Neural cell (in vitro differentiated cells): ENCODE results near the gene CTU1. TPM values are rescaled to one million over a fixed set of nuclear protein-coding genes. Genes with fewer than 3 reads are reported as not detected.

Experiments used
- H2AFZ ChIP-seq: fragments of 200-600, 300-800 bp; sonication (generic), shearing (Covaris generic); 2 replicates; pipeline ENCODE4 v1.6.0; 2014; ENCODE audit warnings: low read depth, mild to moderate bottlenecking, antibody characterized with exemption, low read length, moderate library complexity
- H3F3A ChIP-seq: fragments of 200-600 bp; shearing (Covaris generic); 2 replicates; pipeline ENCODE4 v1.6.1; 2016; ENCODE audit warnings: mild to moderate bottlenecking, moderate library complexity, mixed read lengths, antibody characterized with exemption, low read length; ENCODE audit not compliant: insufficient read depth, poor library complexity, severe bottlenecking
- H3K27ac ChIP-seq: fragments of 200-600, 300-800 bp; sonication (generic), shearing (Covaris generic); 2 replicates; pipeline ENCODE4 v1.5.1; 2014; ENCODE audit warnings: mild to moderate bottlenecking, low read length, moderate library complexity
- H3K27me3 ChIP-seq: fragments of 300-800, 200-600 bp; sonication (generic), shearing (Covaris generic); 2 replicates; pipeline ENCODE4 v1.6.0; 2014; ENCODE audit warnings: mild to moderate bottlenecking, low read depth, low read length, moderate library complexity; ENCODE audit not compliant: insufficient read depth
- H3K36me3 ChIP-seq: fragments of 300-800, 200-600 bp; sonication (generic), shearing (Covaris generic); 2 replicates; pipeline ENCODE4 v1.5.1; 2014; ENCODE audit warnings: mild to moderate bottlenecking, antibody characterized with exemption, low read length, moderate library complexity; ENCODE audit not compliant: insufficient read depth
- H3K4me2 ChIP-seq: fragments of 300-800, 200-600 bp; sonication (generic), shearing (Covaris generic); 2 replicates; pipeline ENCODE4 v1.6.0; 2014; ENCODE audit warnings: mild to moderate bottlenecking, low read length
- H3K4me3 ChIP-seq: fragments of 300-800, 200-600 bp; sonication (generic), shearing (Covaris generic); 2 replicates; pipeline ENCODE4 v1.5.1; 2014; ENCODE audit warnings: mild to moderate bottlenecking, low read length, moderate library complexity
- H3K79me2 ChIP-seq: fragments of 200-600 bp; shearing (Covaris generic); replicated peaks from 2 replicates; pipeline ENCODE4 v1.6.0; 2014; ENCODE audit warnings: mild to moderate bottlenecking, low read length, moderate library complexity; ENCODE audit not compliant: insufficient read depth
- H3K9ac ChIP-seq: fragments of 300-800, 200-600 bp; sonication (generic), shearing (Covaris generic); 2 replicates; pipeline ENCODE4 v1.6.1; 2016; ENCODE audit warnings: mild to moderate bottlenecking, low read length, mixed read lengths
- H3K9me2 ChIP-seq: fragments of 200-600 bp; shearing (Covaris generic); 2 replicates; pipeline ENCODE4 v1.6.1; 2016; ENCODE audit warnings: mild to moderate bottlenecking, low read length, mixed read lengths; ENCODE audit not compliant: insufficient read depth
- H3K9me3 ChIP-seq: fragments of 200-600, 300-800 bp; sonication (generic), shearing (Covaris generic); 2 replicates; pipeline ENCODE4 v1.6.1; 2016; ENCODE audit warnings: mild to moderate bottlenecking, mixed run types, low read length, moderate library complexity, mixed read lengths
- H4K20me1 ChIP-seq: fragments of 200-600 bp; shearing (Covaris generic); 2 replicates; pipeline ENCODE4 v1.6.1; 2016; ENCODE audit warnings: mild to moderate bottlenecking, mixed run types; ENCODE audit not compliant: insufficient read depth
- CTCF ChIP-seq: fragments of 450-650 bp; IDR thresholded peaks from 2 replicates; pipeline ENCODE4 v1.5.1; 2014; ENCODE audit warnings: antibody characterized with exemption, mild to moderate bottlenecking, moderate library complexity; ENCODE audit not compliant: poor library complexity, severe bottlenecking
- EP300 ChIP-seq: fragments of 450-650 bp; conservative IDR thresholded peaks from 2 replicates; pipeline ENCODE4 v1.6.1; 2014; ENCODE audit warnings: antibody characterized with exemption, mild to moderate bottlenecking, moderate library complexity; ENCODE audit not compliant: poor library complexity, severe bottlenecking
- EZH2 ChIP-seq: fragments of 200-600, 300-800 bp; shearing (Covaris generic), sonication (generic); IDR thresholded peaks from 2 replicates; pipeline ENCODE4 v1.6.1; 2014; ENCODE audit warnings: antibody characterized with exemption, low read length, borderline replicate concordance, mild to moderate bottlenecking; ENCODE audit not compliant: insufficient read depth, poor library complexity, severe bottlenecking
- MXI1 ChIP-seq: fragments of 450-650 bp; conservative IDR thresholded peaks from 2 replicates; pipeline ENCODE4 v1.6.1; 2014; ENCODE audit warnings: antibody characterized with exemption, mild to moderate bottlenecking; ENCODE audit not compliant: poor library complexity, severe bottlenecking
- POLR2AphosphoS5 ChIP-seq: IDR thresholded peaks from 2 replicates; pipeline ENCODE4 v1.6.1; 2012
- RAD21 ChIP-seq: fragments of 450-650 bp; conservative IDR thresholded peaks from 2 replicates; pipeline ENCODE4 v1.6.1; 2014; ENCODE audit warnings: antibody characterized with exemption, mild to moderate bottlenecking, moderate library complexity
- REST ChIP-seq: IDR thresholded peaks from 2 replicates; pipeline ENCODE4 v1.6.1; 2012; ENCODE audit warnings: borderline replicate concordance
- SMC3 ChIP-seq: fragments of 450-650 bp; conservative IDR thresholded peaks from 2 replicates; pipeline ENCODE4 v1.6.1; 2014; ENCODE audit warnings: antibody characterized with exemption, mild to moderate bottlenecking, moderate library complexity; ENCODE audit not compliant: poor library complexity
- TAF1 ChIP-seq: IDR thresholded peaks from 2 replicates; pipeline ENCODE4 v1.6.1; 2012; ENCODE audit warnings: low read depth
- polyA plus RNA-seq: library from polyadenylated mRNA; depleted of rRNA; stranded (reverse); fragments of >200 nt; gene quantifications from 2 replicates; pipeline ENCODE4 v1.2.3, GENCODE V29; 2014

The CTU1 gene
- polyA plus RNA-seq, 1 donor from 2014 or later, result 12.6 TPM

- Histone ChIP-seq H3K36me3 (no peaks in the 10 kb centered on the region), H3K9ac (no peak overlapping the region), H3K4me3 (no peak overlapping the region), H4K20me1 (no peaks in the 10 kb centered on the region), H3K9me2 (no peaks in the 10 kb centered on the region), H3K4me2 (no peak overlapping the region), H3F3A (no peaks in the 10 kb centered on the region), H3K79me2 (no peaks in the 10 kb centered on the region), H2AFZ (no peak overlapping the region), H3K27me3 (no peaks in the 10 kb centered on the region), H3K9me3 (peaks cover 7% of the 10 kb centered on the region), H3K27ac (no peak overlapping the region)
- TF ChIP-seq CTCF, result no peak
- no peak for TF ChIP-seq EP300
- TF ChIP-seq TAF1, result no peak
- no peak for TF ChIP-seq SMC3
- no peak for TF ChIP-seq RAD21
- TF ChIP-seq MXI1, result no peak
- TF ChIP-seq REST, result no peak
- no peak for TF ChIP-seq POLR2AphosphoS5
Measured at GRCh38 chr19:51078104-51078503, 30.1 kb downstream of the CTU1 start.

GRCh38 chr19:51076631-51077213, 31.5 kb downstream of the CTU1 start:
- TF ChIP-seq TAF1 (no peak), REST (no peak), SMC3 (no peak), POLR2AphosphoS5 (no peak), EP300 (no peak), CTCF (no peak), MXI1 (no peak), RAD21 (no peak), EZH2 (no peak)
- H3K9ac ChIP-seq, result no peak overlapping the region
- no peak overlapping the region for H3K4me3 ChIP-seq
- H3K27ac ChIP-seq, result no peak overlapping the region
- no peak overlapping the region for H3K4me2 ChIP-seq
- peaks cover 7% of the 10 kb centered on the region for H3K9me3 ChIP-seq
- no peak overlapping the region for H2AFZ ChIP-seq
- no peaks in the 10 kb centered on the region for H3K9me2 ChIP-seq
- H4K20me1 ChIP-seq, result no peaks in the 10 kb centered on the region
- no peaks in the 10 kb centered on the region for H3F3A ChIP-seq
- H3K36me3 ChIP-seq, result no peaks in the 10 kb centered on the region
- H3K27me3 ChIP-seq, result no peaks in the 10 kb centered on the region
- no peaks in the 10 kb centered on the region for H3K79me2 ChIP-seq
